Choroid plexus epithelial cell (primary cell): ENCODE data around the gene FCN3.
A peak's percentile ranks its signal among the peaks of the same experiment; 100 is the strongest.
"Not testable (repeated sequence)": the region's sequence is repeated elsewhere in the genome, so short reads cannot be mapped to it uniquely, and the experiment has no call there.

Source experiments
- DNase-seq: peaks from one replicate; pipeline ENCODE4 v3.0.0-alpha.2; 2010; ENCODE audit warnings: low read depth
- H3K4me3 ChIP-seq: 2 replicates; pipeline ENCODE4 v1.5.1; 2011; ENCODE audit warnings: low read depth, mild to moderate bottlenecking, control low read depth, low read length, moderate library complexity
- CTCF ChIP-seq: conservative IDR thresholded peaks from 2 replicates; pipeline ENCODE4 v1.5.1; 2011; ENCODE audit warnings: low read depth, mild to moderate bottlenecking, control low read depth, inconsistent platforms, low read length, moderate library complexity

The FCN3 gene

GRCh38 chr1:27394282-27394658 is 19.6 kb upstream of the FCN3 start:
- no peak for DNase-seq
- no peak for TF ChIP-seq CTCF
- no peak overlapping the region for H3K4me3 ChIP-seq

GRCh38 chr1:27393641-27394281 is 19.1 kb upstream of the FCN3 start:
- no peak overlapping the region for H3K4me3 ChIP-seq
- no peak for DNase-seq
- no peak for TF ChIP-seq CTCF

- TF ChIP-seq CTCF = peak; percentile 19
- peak overlapping the region; percentile 59 for H3K4me3 ChIP-seq
- no peak for DNase-seq
Observed at GRCh38 chr1:27392778-27393635, 18.4 kb upstream of the FCN3 start.

- TF ChIP-seq CTCF = peak; percentile 57
- H3K4me3 ChIP-seq = peak within 1 kb of the TSS; percentile 59
- peak; percentile 89 for DNase-seq
Observed at GRCh38 chr1:27392096-27392777, 17.6 kb upstream of the FCN3 start, which contains the start of gene GPR3. TSS of gene GPR3 (plus strand) at chr1:27392622. CDS start at chr1:27393799, 1,177 bp downstream.

- DNase-seq = peak; percentile 55
- no peak overlapping the region for H3K4me3 ChIP-seq
- peak; percentile 13 for TF ChIP-seq CTCF
Observed at GRCh38 chr1:27391511-27392095, 17.0 kb upstream of the FCN3 start.

GRCh38 chr1:27388337-27389005 is 13.8 kb upstream of the FCN3 start:
- peak; percentile 92 for TF ChIP-seq CTCF

GRCh38 chr1:27384797-27385196 is 10.2 kb upstream of the FCN3 start:
- not testable (repeated sequence) for DNase-seq, H3K4me3 ChIP-seq

More at GRCh38 chr1:27388337-27389005, 13.8 kb upstream of the FCN3 start:
- H3K4me3 ChIP-seq = no peak overlapping the region
- peak; percentile 57 for DNase-seq
